A549 (cell line): ENCODE results near the gene TOX4. TPM values are rescaled to one million over a fixed set of nuclear protein-coding genes. Genes with fewer than 3 reads are reported as not detected.
A peak's percentile ranks its signal among the peaks of the same experiment; 100 is the strongest.

Experiments used
- ATAC-seq, 2 experiments: fragments of 200-7000 bp in 1 of 2; fragments of >200 bp in 1 of 2; cut with Nextera tagmentation in 1 of 2; cut with Tn5 transposase in 1 of 2; 3 replicates each; pipeline versions ENCODE4 v1.8.0 to v1.9.1; 2018 to 2020; ENCODE audit warnings: mild to moderate bottlenecking in 1 of 2, moderate library complexity in 1 of 2
- CTCF ChIA-PET: fragments of 300-600 bp; sonication (Branson Sonifier 250); formaldehyde crosslinking; extraction: SDS; loops from one replicate; lab custom pipeline; 2021; ENCODE audit warnings: antibody characterized with exemption, inconsistent platforms; lab: Yijun Ruan, JAX
- POLR2A ChIA-PET: fragments of 350-600 bp; formaldehyde crosslinking; extraction: SDS; loops from one replicate; lab custom pipeline; 2021; ENCODE audit warnings: antibody characterized with exemption, inconsistent platforms; lab: Yijun Ruan, JAX
- DNase-seq, 2 experiments: peaks; one replicate each; pipeline versions ENCODE4 v3.0.0 to v3.0.0-alpha.2; 2011 to 2016; ENCODE audit warnings: low read depth in 1 of 2, low spot score in 1 of 2
- FAIRE-seq: peaks from 2 replicates; lab custom pipeline; 2011; peaks lifted over from hg19 to GRCh38; lab: Jason Lieb, UNC
- H3K27ac ChIP-seq, 2 experiments: fragments of >200 bp; sonication (Bioruptor Twin); formaldehyde crosslinking; 3 replicates each; pipeline ENCODE4 v1.5.1; 2016 to 2017
- H3K4me1 ChIP-seq: fragments of >200 bp; sonication (Bioruptor Twin); formaldehyde crosslinking; 3 replicates; pipeline ENCODE4 v1.6.1; 2016
- H3K4me2 ChIP-seq: fragments of >200 bp; sonication (Bioruptor Twin); formaldehyde crosslinking; 3 replicates; pipeline ENCODE4 v1.6.1; 2016
- H3K4me3 ChIP-seq: fragments of >200 bp; sonication (Bioruptor Twin); formaldehyde crosslinking; 3 replicates; pipeline ENCODE4 v1.5.1; 2016
- H3K9me3 ChIP-seq: fragments of >200 bp; sonication (Bioruptor Twin); formaldehyde crosslinking; 3 replicates; pipeline ENCODE4 v1.6.1; 2016
- CHD2 ChIP-seq: fragments of 150-350 bp; IDR thresholded peaks from 2 replicates; pipeline ENCODE4 v1.6.1; 2014; ENCODE audit warnings: low read length; ENCODE audit not compliant: partially characterized antibody
- EHMT2 ChIP-seq: fragments of 200-600 bp; sonication (generic); IDR thresholded peaks from 2 replicates; pipeline ENCODE4 v1.6.1; 2016; ENCODE audit warnings: antibody characterized with exemption, low read depth, mild to moderate bottlenecking, moderate library complexity
- ELK1 ChIP-seq: fragments of 150-350 bp; IDR thresholded peaks from 2 replicates; pipeline ENCODE4 v1.6.1; 2014; ENCODE audit warnings: low read depth, mild to moderate bottlenecking, low read length
- EP300 ChIP-seq, 2 experiments: fragments of >200 bp; sonication (Bioruptor Twin); formaldehyde crosslinking; IDR thresholded peaks; 2 replicates in 1 of 2; 3 replicates in 1 of 2; pipeline ENCODE4 v1.6.1; 2016 to 2017
- HDAC2 ChIP-seq: fragments of 200-600 bp; sonication (generic); IDR thresholded peaks from 2 replicates; pipeline ENCODE4 v1.6.1; 2016
- HMGXB4 ChIP-seq: fragments of 250-450 bp; sonication (Bioruptor Pico); IDR thresholded peaks from 2 replicates; pipeline ENCODE4 v1.5.0; 2021; ENCODE audit warnings: mild to moderate bottlenecking, moderate library complexity, borderline replicate concordance
- HOXB5 ChIP-seq: fragments of 250-450 bp; sonication (Bioruptor Pico); IDR thresholded peaks from 2 replicates; pipeline ENCODE4 v1.5.0; 2020; ENCODE audit warnings: mild to moderate bottlenecking, moderate library complexity
- JUN ChIP-seq, 2 experiments: fragments of >200 bp; sonication (Bioruptor Twin); formaldehyde crosslinking; IDR thresholded peaks; 2 replicates in 1 of 2; 3 replicates in 1 of 2; pipeline ENCODE4 v1.6.1; 2016 to 2017
- JUNB ChIP-seq: fragments of >200 bp; sonication (Bioruptor Twin); formaldehyde crosslinking; IDR thresholded peaks from 2 replicates; pipeline ENCODE4 v1.6.1; 2016
- MAX ChIP-seq: IDR thresholded peaks from 2 replicates; pipeline ENCODE4 v1.6.1; 2012
- POLR2A ChIP-seq: IDR thresholded peaks from 2 replicates; pipeline ENCODE4 v1.6.1; 2012; ENCODE audit warnings: mild to moderate bottlenecking, low read length
- POLR2AphosphoS2 ChIP-seq: conservative IDR thresholded peaks from 2 replicates; pipeline ENCODE4 v1.6.1; 2012; ENCODE audit warnings: low read length, improper control_type of control experiment, inconsistent platforms
- RAD21 ChIP-seq, 2 experiments: fragments of >200 bp in 1 of 2; sonication (Bioruptor Twin) in 1 of 2; formaldehyde crosslinking in 1 of 2; IDR thresholded peaks in 1 of 2; conservative IDR thresholded peaks in 1 of 2; 2 replicates in 1 of 2; 3 replicates in 1 of 2; pipeline ENCODE4 v1.6.1; 2012 to 2018; ENCODE audit warnings: inconsistent platforms in 1 of 2
- RARB ChIP-seq: fragments of 250-450 bp; sonication (Bioruptor Pico); IDR thresholded peaks from 2 replicates; pipeline ENCODE4 v1.8.0; 2021; ENCODE audit warnings: mild to moderate bottlenecking, moderate library complexity
- RNF2 ChIP-seq: fragments of 200-600 bp; sonication (generic); IDR thresholded peaks from 2 replicates; pipeline ENCODE4 v1.6.1; 2016; ENCODE audit warnings: low read depth, mild to moderate bottlenecking, antibody characterized with exemption, moderate library complexity, borderline replicate concordance
- SMC3 ChIP-seq: fragments of >200 bp; sonication (Bioruptor Twin); formaldehyde crosslinking; IDR thresholded peaks from 3 replicates; pipeline ENCODE4 v1.6.1; 2018; ENCODE audit warnings: inconsistent platforms
- TFCP2L1 ChIP-seq: fragments of 250-450 bp; sonication (Bioruptor Pico); IDR thresholded peaks from 2 replicates; pipeline ENCODE4 v1.5.0; 2021; ENCODE audit warnings: mild to moderate bottlenecking
- ZFP36 ChIP-seq: fragments of 450-650 bp; IDR thresholded peaks from 2 replicates; pipeline ENCODE4 v1.6.1; 2014; ENCODE audit warnings: borderline replicate concordance; ENCODE audit not compliant: partially characterized antibody
- ZSCAN20 ChIP-seq: fragments of 250-450 bp; sonication (Bioruptor Pico); IDR thresholded peaks from 2 replicates; pipeline ENCODE4 v1.8.0; 2022; ENCODE audit warnings: mild to moderate bottlenecking, moderate library complexity
- WGBS: methylation state at CpG from one replicate; pipeline ENCODE4 v1.1.6; 2017; ENCODE audit errors: missing lambda C conversion rate; 5-methylcytosine and 5-hydroxymethylcytosine counted together
- polyA plus RNA-seq, 4 experiments: library from polyadenylated mRNA; depleted of rRNA in 3 of 4; stranded (reverse); fragments of >200 nt; fragmentation: RNase III in 1 of 4; extraction: RNeasy Plus Mini Kit Qiagen cat#74134 plus additional on column Dnase treatment in 1 of 4; gene quantifications; 2 replicates in 3 of 4; 3 replicates in 1 of 4; pipeline ENCODE4 v1.2.3, GENCODE V29; 2011 to 2017
- TF ChIP-seq, protein P1 (sequence below): fragments of >200 bp; sonication (Bioruptor Twin); formaldehyde crosslinking; IDR thresholded peaks from 3 replicates; pipeline ENCODE4 v1.5.1; 2016
- TF ChIP-seq, protein P2 (sequence below): fragments of >200 bp; sonication (Bioruptor Twin); formaldehyde crosslinking; IDR thresholded peaks from 2 replicates; pipeline ENCODE4 v1.6.1; 2016

TOX4 gene
- polyA plus RNA-seq, 2 of the 4 experiments (the other 2 are of a cell fraction): 48.3 to 76.4 TPM

DNA sequence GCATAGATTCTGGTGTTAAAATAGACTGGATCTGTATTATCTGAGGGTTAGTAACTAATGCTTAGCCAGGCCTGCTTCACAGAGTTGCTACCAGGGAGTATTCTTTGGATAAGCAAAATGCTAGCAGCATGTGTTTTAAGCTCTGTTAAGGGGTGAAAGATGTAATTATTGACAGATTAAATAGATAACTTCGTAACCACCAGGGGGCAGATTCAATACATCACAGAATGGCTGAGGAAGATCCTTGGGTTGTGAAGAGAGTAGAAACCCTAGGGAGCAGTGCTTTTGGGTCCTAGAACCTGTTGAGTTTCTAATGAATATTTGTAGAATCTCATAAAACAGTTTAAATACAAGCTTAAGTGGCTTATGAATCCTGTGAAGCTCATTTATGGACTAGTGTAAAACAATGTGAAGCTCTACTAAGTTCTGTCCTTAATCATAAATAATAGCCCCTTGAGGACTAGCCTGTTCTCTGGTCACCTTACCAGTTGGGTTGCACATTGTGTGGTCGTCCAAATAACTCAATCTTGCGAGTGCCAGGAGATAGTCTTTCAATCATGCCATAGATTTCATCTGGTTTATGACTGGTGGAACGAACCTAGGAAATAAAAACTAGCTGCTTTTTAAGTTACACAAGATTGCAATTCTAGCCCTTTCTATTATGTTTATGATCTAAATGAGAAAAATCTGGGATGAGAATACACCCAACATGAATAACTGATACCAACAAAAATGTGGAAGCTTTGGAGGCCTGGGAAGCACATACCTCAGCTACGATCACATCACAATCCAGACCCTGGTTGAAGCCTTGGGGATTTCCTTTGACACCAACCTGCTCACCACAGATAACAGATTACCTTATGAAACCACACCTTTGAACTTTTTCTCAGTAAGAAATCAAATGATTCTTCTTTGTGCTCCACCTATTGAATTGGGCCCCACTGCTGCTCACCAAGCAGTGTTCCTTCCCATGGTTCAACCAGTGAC is 21.8 kb downstream of the TOX4 start:
- WGBS: 51% methylated on average over 5 of the region's 5 CpGs
- no peaks in the 10 kb centered on the region for H3K9me3 ChIP-seq
- no peak overlapping the region for H3K27ac ChIP-seq
- CTCF ChIA-PET: interaction anchor here (0.6 to 8.0 kb wide), 32 partner anchors 9 to 1191 kb away, joined by 3 to 84 read pairs (median 6); partner anchors contain the start of genes CHD8, METTL3, RAB2B and SALL2
- H3K4me3 ChIP-seq: no peak overlapping the region
- POLR2A ChIA-PET: interaction anchor here (0.8 to 1.3 kb wide), 3 partner anchors 12 to 58 kb away, joined by 4 to 6 read pairs (median 6); partner anchors contain the start of genes METTL3, RAB2B and TOX4
- TF ChIP-seq HMGXB4 (CRISPR knock-in tag) (no peak), CHD2 (no peak), ZSCAN20 (CRISPR knock-in tag) (no peak), POLR2A (no peak), MAX (no peak), RNF2 (no peak), TFCP2L1 (CRISPR knock-in tag) (no peak), JUN (IDR thresholded peaks at IDR 0.05) (no peak), EHMT2 (no peak), HDAC2 (no peak), RAD21 (conservative IDR thresholded peaks at IDR 0.05 in 1 of 2, IDR thresholded peaks at IDR 0.05 in 1 of 2) (peak; percentile 51 to 53), RARB (no peak), JUNB (no peak), ZFP36 (no peak), ELK1 (no peak), EP300 (IDR thresholded peaks at IDR 0.05) (no peak), HOXB5 (CRISPR knock-in tag) (no peak), POLR2AphosphoS2 (no peak), SMC3 (peak; percentile 68)
- TF ChIP-seq, protein P1, sequence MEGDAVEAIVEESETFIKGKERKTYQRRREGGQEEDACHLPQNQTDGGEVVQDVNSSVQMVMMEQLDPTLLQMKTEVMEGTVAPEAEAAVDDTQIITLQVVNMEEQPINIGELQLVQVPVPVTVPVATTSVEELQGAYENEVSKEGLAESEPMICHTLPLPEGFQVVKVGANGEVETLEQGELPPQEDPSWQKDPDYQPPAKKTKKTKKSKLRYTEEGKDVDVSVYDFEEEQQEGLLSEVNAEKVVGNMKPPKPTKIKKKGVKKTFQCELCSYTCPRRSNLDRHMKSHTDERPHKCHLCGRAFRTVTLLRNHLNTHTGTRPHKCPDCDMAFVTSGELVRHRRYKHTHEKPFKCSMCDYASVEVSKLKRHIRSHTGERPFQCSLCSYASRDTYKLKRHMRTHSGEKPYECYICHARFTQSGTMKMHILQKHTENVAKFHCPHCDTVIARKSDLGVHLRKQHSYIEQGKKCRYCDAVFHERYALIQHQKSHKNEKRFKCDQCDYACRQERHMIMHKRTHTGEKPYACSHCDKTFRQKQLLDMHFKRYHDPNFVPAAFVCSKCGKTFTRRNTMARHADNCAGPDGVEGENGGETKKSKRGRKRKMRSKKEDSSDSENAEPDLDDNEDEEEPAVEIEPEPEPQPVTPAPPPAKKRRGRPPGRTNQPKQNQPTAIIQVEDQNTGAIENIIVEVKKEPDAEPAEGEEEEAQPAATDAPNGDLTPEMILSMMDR: peak; percentile 72
- TF ChIP-seq, protein P2, sequence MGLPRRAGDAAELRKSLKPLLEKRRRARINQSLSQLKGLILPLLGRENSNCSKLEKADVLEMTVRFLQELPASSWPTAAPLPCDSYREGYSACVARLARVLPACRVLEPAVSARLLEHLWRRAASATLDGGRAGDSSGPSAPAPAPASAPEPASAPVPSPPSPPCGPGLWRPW: no peak
- peaks cover 8% of the 10 kb centered on the region; the same call in 2 of the 3 replicates for H3K4me1 ChIP-seq
- ATAC-seq (peak; percentile 86 to 87), DNase-seq (peak; percentile 49 to 59), FAIRE-seq (peak; percentile 59)
- H3K4me2 ChIP-seq: no peak overlapping the region
